Cardiac septum (tissue), 1 donor: ENCODE results near the gene CREG1. TPM values are rescaled to one million over a fixed set of nuclear protein-coding genes. Genes with fewer than 3 reads are reported as not detected.

Experiments used
- DNase-seq: peaks from one replicate; pipeline ENCODE4 v3.0.0-alpha.2; 2020; ENCODE audit warnings: low spot score
- intact Hi-C: fragments of 100-400 bp; cut with DNase I; formaldehyde crosslinking; loops from one replicate; pipeline ENCODE4 v1.14.0; 2022
- total RNA-seq: library from RNA; stranded (reverse); fragmentation: NEBNext Ultra II Directional; extraction: Animal tissue kit (Norgen Biotek cat#: 25700); gene quantifications from one replicate; pipeline ENCODE4 v1.2.1, GENCODE V29; 2021
- donor health status: DM: no; HTN: no; CAD: no.

CREG1 gene
- total RNA-seq, 1 donor from 2014 or later: 60.1 TPM

DNA sequence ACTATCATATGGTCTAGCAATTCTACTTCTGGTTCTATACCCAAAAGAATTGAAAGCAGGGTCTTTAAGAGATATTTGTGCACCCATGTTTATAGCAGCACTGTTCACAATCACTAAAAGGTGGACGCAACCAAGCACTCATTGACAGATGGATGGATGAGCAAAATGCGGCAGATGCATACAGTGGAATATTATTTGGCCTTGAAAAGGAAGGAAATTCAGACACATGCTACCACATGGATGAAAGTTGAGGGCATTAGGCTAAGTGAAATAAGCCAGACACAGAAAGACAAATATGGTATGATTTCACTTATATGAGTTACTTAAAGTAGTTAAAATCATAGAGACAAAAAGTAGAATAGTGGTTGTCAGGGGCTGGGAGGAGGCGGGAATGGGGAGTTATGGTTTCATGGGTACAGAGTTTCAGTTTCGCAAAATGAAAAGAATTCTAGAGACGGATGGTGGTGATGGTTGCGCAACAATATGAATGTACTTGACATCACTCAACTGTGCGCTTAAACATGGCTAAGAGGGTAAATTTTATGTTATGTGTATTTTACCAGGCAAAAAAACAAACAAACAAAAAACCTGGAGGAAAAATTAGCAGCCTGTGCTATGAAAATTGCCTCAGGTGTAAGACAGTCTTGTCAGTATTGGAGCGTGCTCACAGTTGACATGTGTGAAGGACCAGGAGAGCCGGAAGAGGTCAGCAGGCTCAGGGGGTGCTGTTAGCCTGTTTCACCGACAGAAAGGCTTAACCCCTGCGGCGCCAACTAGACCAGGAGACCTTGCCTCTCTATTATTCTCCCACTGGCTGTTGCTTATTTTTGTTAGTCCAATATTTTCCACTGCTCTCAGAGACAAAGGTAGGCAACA, 61.7 kb downstream of the CREG1 start:
- DNase-seq: no peak
- intact Hi-C loops: no loop called here

Other genes starting within 250 kb of the CREG1 start
- 0.57 TPM for gene CD247, start 35.2 kb downstream of the CREG1 start, total RNA-seq
- 32.7 TPM for gene RCSD1, start 76.5 kb upstream of the CREG1 start, total RNA-seq
- 35.7 TPM for gene MPZL1, start 168.2 kb upstream of the CREG1 start, total RNA-seq